GM23248 (cell line): ENCODE measurements around the gene SHC2.

Source experiments
- EZH2 ChIP-seq: fragments of 200-600 bp; sonication (generic); IDR thresholded peaks from 2 replicates; pipeline ENCODE4 v1.6.1; 2018; ENCODE audit warnings: antibody characterized with exemption, mild to moderate bottlenecking; ENCODE audit not compliant: insufficient read depth, poor library complexity, severe bottlenecking
- EZH2phosphoT487 ChIP-seq: fragments of 200-600 bp; sonication (generic); IDR thresholded peaks from 2 replicates; pipeline ENCODE4 v1.6.1; 2018; ENCODE audit warnings: antibody characterized with exemption, moderate library complexity, mild to moderate bottlenecking, low read depth; ENCODE audit not compliant: insufficient read depth

DNA sequence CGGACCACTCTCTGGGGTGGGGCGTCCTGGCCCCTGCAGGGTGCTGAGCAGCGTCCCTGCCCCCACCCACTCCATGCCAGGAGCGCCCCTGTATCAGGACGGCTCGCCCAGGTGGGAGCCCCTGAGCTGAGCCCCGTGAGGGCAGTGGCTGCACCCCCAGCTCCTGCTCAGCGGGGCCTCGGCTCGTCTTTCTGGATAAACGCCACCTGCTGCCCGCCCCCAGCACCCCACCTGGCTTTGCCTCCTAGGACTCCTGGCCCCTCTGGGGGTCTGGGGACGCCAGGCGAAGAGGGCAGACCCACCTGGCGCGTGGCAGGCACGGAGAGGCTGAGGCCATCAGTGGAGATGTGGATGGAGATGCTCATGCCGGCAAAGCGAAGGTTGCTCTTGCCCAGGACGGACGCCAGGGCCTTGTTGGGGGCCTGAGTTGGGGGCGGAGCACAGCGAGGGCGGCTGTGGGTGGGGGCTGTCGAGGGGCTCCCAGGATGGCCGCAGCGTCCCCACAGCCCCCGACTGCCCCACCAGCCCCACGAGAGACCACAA is 22.3 kb downstream of the SHC2 start:
- no peak for TF ChIP-seq EZH2
- no peak for TF ChIP-seq EZH2phosphoT487
